PC-3 (cell line): ENCODE measurements around the gene FAXDC2.

ENCODE experiments used
- CTCF ChIP-seq: fragments of 300-600 bp; sonication (generic); conservative IDR thresholded peaks from 2 replicates; pipeline ENCODE4 v1.5.1; 2017; ENCODE audit warnings: antibody characterized with exemption, low read depth, mild to moderate bottlenecking, low read length
- EZH2phosphoT487 ChIP-seq: fragments of 300-600 bp; sonication (generic); IDR thresholded peaks from 2 replicates; pipeline ENCODE4 v1.6.1; 2018; ENCODE audit warnings: mild to moderate bottlenecking, antibody characterized with exemption, low read length, borderline replicate concordance

GRCh38 chr5:154863291-154864080, 13.1 kb upstream of the FAXDC2 start:
- TF ChIP-seq CTCF (no peak), EZH2phosphoT487 (no peak)
